Retina (tissue), 1 donor: ENCODE data around the gene SERPINB5.

Source experiments
- DNase-seq: peaks from one replicate; pipeline ENCODE4 v3.0.0-alpha.2; 2016

Gene SERPINB5

DNA sequence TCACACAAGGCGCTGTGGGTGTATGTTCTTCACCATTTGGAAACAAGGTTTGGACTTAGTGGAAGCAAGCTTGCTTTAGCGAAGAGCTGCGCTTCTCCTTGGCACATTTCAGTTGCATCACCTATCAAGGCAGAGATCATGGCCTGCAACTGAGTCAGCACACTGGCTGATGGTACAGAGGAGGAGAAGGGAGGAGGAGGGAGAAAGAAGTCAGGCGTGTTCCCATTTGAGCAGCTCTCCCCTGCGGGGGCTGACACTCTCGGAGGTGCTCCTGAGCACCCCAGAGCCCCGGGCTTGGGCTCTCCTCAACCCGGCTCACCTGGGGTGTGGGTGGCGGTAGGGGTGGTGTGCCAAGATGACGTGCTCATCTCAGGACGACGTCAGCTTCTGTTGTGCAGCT, 6.0 kb upstream of the SERPINB5 start:
- no peak for DNase-seq

DNA sequence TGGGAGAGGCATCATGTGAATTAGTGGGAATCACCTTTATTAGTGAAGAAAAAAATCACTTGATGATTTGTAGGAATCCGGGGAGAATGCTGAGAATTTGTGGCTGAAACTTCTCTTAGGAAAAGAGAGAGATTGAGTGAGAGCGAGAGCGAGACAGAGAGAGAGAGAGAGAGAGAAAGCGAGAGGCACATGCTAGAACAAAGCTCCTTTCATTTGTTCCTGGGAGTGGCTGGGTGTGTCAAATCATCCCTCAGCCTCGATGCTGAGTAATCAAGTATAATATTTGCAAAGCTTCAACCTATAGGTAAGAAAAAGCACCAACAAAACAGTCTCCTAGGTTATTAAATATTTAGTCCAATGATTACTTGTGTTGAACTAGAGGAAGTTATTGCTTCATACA, 4.4 kb upstream of the SERPINB5 start:
- DNase-seq: no peak

DNA sequence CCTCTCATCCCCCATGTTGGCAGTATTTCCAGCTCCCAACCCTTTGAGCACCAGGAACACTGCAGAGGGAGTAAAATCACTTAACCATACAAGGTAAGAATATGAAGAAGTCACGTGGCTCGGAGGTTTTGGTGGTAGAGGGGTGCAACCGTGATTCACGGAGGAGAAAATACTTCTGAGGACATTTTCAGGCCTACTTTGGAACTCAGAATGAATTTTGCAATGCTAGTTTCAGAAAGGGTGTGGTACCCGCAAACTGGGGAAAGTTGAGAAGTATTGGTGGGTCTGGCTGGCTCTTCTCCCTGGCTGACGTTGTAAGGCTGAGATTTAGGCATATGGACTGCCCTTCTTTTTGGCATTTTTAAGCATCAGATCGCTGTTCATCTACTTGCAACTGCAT, 442 bp downstream of the SERPINB5 start:
- no peak for DNase-seq

DNA sequence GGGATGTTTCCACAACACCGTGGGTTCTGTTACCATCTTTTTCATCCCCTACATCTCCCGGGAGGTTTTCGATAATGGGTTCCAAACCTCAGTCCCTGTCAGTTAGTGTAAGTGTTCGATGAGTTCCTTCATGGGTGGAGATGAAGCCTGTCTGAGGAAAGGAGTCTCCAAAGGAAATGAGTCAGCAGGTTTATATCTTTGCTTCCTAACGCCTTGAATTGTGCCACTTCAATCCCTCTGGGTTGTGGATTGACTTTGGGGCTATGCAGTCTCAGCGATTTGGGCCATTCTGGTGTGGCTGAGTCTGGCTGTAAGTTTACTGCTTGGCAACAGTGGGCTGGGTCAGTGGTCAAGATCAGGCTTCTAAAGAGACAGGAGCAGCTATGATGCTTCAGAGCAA, 1.2 kb downstream of the SERPINB5 start:
- DNase-seq: peak; percentile 21

DNA sequence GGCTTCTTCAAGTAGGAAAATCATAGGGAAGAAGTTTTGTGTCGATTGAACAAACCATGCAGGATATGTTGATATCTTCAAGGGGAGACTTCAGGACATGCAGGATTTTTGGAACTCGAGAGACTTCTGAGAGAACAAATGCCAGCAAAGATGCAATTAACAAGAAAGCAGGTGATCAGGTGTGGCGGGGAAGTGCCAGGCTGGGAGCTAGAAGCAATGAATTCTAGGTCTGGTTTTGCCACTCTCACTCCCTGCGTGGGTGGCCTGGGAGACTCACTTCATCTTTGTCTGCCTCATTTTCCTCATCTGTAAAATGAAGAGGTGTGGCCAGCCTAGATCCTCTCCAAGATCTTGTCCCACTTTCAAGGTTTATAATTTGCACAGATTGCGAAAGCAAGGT, 3.1 kb downstream of the SERPINB5 start:
- DNase-seq: no peak

DNA sequence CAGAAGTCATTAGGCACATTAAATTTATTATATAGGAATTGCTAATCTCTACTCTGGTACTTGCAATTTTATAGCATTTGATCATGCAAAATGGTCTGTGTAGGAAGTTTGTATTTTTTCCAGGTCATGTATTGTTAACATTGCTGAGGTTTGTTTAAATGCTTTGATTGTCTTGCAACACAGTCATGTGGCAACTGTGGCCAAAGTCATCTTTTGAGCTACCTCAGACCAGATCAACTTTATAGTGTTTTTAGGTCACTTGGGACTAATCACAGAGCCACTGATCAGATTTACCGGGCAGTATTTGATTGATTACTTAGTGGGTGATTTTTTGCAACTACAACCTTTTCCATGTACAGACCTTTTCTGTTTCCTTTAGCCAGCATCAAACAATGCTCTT, 3.7 kb downstream of the SERPINB5 start:
- DNase-seq: no peak

DNA sequence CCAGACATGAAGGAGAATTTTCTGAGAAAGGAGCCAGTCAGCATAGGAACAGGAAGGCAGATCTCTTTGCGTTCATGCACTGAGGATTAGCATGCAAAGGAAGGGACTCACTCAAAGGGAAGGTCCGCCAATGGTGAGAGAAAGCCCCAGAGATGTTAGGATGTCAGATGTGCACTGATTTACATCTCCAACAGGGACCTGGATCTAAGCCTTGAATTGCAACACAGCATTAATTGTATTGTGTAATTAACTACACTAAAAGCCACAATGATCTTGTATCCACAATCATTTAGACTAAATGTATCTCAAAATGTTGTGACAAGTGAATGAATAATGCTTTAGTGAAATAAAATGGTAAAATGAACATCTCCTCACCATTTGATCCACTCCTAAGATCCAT, 4.2 kb downstream of the SERPINB5 start:
- no peak for DNase-seq

DNA sequence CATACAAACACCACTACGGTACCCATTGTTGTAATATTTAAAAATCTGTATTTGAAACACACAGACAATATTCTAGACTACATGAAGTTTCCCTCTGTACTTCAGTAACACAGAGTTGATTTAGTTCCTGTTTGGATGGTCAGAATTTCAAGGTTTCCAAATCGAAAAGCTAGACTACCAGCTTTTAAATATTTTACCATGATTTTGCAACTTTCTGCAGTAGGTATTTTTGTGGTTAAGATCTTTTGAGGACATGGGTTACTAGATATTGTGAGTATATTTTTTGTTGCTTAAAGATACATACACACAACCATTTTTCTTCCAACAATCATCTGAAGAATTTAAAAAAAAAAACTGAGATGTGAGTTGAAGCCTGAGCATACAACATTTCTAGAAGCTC, 10.9 kb downstream of the SERPINB5 start:
- DNase-seq: no peak

DNA sequence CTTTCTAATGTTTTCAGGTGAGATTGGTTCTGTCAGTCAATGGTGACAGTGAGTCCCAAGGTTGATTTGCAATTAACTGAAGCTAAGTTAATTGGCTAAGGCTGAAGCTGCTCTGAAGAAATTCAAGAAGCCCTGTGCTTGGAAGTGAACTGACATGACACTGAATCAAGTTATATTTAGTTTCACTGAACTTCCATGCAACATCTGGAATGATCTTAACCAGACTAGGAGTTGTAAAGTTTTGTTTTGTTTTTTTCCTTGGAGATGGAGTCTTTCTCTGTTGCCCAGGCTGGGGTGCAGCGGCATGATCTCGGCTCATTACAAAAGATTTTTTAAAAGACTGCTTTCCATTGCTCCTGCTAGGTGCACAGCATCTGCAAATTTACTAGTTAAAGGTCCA, 11.4 kb downstream of the SERPINB5 start:
- no peak for DNase-seq

DNA sequence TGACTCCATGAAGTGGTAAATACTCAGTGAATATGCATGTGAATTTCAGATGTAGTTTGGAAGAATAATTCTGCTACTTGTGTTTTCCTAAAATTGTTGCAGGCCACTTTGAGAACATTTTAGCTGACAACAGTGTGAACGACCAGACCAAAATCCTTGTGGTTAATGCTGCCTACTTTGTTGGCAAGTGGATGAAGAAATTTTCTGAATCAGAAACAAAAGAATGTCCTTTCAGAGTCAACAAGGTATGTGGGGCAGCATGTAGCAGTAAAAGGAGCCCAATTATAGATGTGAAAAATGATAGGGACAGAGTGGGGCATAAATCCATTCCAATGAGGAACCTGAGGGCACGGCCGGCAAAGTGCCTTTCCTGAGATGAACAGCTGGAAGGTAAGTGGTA, 16.1 kb downstream of the SERPINB5 start:
- DNase-seq: no peak

DNA sequence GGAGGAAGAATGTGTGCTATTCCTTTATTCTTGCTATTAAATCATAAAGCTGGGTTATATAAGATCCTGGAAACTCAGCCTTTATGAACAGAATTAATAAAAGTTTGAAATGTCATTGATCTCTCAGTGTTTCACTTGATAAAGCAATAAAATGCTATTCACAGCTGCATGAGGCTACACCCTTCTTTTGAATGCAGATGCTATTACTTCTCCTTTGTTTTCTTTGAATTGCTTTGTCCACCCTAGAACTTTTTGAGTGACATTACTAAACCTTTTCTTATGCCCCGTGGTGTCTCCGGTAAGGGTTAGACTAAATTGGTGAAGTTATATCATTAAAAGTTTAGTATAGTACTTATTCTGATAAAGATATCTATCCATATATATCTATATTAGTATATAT, 18.9 kb downstream of the SERPINB5 start:
- DNase-seq: no peak

DNA sequence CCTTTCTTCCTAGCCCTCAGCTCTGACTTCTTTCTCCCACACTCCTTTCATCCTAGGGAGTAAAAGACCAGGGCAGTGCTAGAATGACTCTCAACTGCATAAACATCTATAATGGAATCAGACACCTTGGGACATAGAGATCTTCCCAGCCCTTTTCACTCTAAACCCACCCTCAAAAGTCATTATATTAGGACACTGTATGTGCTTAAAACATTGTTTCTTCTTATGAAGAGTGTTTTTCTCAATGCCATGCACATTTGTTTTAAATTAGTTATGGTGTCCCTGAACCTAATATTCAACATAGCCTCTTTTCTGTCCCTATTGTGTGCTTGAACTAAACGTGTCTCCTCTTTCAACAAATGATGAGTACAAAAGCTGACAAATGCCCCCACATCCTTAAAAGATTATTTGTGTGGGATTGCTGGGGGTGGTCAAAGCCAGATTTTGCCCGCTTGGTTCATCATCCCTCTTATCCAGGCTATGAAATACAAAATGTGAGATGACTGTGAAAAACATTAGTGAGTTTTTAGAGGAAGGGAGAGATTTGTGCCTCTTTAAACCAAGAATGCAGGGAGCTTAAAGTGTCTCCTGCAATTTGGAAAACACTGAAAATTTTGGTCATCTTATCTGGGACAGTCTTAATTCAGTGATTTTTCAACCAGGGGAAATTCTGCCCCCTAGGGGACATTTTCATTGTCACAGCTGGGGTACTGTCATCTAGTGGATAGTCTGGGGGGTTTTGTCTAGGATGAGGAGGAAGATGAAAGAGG, 29.0 kb downstream of the SERPINB5 start:
- DNase-seq: no peak

DNA sequence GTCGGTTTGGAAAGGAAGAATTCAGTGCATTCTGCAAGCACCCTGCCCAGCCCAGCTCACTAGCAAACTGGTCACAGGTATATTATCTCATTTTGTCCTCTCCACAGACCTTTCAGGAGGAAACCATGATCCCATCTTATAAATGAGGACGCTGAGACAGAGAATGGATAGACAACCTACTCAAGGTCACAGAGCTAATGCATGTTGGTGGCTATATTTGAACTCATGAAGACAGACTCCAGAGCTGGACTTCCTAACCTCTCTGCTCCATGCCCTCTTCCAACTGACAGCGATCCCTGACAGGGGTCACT, 29.5 kb downstream of the SERPINB5 start:
- DNase-seq: no peak

DNA sequence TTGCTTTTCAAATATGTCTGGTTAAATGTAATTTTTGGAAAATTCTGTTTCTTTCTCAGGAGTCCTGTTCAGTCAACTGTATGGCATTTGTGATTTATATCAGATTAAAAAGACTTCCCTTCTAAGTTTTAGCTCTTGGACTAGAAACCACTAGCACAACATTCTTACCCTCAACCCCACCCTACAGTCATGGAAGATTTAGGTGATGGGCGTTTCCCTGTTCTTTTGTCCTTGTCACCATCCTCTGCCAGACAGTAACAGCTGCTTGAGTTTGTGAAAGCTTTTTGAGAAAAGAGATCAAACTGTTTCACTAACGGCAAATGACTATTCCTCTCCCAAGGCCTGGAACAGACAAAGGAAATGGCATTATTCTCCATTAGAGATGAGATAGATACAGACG, 31.8 kb downstream of the SERPINB5 start:
- peak; percentile 19 for DNase-seq

DNA sequence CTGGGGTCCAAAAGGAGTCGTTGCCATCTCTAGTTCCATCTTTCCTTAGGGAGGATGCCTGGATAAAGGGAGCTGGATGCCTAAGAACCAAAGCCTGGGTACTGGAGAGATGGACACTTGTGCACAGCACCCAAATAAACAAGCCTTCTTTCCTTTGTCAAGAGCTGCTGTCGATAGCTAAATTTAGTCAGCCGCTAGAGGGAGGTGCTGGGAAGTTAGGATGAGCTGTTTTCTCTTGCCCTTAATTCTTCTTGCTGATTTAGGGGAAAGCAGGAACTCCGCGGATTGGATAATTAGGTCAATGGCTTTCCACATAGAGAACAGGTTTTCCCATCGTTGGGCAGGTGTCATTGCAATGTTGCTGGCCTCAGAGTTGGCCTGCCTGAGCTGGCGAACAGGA, 34.5 kb downstream of the SERPINB5 start:
- DNase-seq: peak; percentile 33

DNA sequence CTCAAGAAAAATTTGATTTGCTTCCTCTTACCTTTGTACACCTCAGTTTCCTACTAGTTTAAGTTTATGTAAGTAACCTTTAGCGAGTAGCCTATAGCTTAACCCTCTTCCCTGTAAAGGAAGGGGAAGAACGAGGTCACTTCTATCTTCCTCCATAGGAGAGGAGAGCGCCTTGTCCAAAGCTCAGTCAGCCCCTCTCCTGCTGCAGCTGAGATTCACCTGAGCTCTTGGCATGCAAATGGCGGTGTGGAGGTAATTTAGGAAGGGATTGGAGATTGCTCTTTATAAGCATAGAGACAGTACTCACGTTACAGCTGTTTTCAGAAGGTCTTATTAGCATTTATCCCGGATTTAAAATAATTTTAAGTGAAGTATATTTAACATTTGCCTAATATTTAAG, 37.6 kb downstream of the SERPINB5 start:
- no peak for DNase-seq

DNA sequence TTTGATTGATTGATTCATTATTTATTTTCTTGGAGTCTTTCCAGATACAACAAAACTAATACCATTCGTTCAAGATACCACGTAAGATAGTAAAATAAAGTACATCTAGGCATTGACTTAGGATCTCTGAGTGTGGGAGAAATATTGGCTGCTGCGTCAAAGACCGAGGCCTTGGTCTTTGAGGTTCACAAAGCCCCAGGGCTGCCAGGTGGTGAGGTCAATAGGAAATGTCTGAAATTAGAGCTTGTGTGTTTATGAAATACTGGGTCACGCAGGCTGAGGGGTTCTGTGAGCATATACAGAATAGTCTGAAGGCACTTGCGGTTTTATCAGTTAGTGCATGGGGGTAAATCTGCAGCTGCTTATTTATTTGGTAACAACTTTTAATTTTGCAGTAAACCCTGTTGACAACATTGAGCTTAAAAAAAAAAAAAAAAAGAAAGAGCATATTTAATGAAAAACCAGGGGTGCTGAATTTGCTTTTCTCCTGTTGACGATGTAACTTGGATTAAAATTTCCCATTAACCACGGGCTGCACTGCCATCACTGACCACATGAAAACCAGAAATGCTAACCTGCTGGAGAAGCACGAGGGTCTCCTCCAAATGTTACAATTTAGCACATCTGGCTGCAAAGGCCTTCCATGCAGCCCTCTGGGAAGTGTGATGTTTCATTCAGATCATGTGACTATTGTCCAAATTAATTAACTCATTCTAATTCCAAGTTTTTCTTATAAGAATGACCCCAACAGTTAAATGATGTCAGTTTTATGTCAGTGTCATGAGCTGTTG, 38.3 kb downstream of the SERPINB5 start:
- DNase-seq: no peak

DNA sequence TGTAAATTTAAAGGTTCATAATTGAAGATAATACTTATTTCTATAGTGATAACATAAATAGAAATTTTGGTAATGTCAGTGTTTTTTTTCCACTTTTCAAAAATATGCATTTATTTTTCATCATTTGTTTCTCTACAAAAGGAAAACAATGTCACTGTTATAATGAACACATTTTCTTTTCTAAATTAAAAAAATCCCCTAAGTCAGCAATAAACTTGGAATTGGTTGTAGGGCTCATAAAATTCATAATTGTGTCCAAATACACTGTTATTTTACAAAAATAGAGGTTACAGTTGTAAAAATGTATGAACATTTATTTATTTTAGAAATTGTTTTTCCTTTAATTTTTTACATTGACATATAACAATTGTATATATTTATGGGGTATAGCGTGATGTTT, 39.0 kb downstream of the SERPINB5 start:
- no peak for DNase-seq

DNA sequence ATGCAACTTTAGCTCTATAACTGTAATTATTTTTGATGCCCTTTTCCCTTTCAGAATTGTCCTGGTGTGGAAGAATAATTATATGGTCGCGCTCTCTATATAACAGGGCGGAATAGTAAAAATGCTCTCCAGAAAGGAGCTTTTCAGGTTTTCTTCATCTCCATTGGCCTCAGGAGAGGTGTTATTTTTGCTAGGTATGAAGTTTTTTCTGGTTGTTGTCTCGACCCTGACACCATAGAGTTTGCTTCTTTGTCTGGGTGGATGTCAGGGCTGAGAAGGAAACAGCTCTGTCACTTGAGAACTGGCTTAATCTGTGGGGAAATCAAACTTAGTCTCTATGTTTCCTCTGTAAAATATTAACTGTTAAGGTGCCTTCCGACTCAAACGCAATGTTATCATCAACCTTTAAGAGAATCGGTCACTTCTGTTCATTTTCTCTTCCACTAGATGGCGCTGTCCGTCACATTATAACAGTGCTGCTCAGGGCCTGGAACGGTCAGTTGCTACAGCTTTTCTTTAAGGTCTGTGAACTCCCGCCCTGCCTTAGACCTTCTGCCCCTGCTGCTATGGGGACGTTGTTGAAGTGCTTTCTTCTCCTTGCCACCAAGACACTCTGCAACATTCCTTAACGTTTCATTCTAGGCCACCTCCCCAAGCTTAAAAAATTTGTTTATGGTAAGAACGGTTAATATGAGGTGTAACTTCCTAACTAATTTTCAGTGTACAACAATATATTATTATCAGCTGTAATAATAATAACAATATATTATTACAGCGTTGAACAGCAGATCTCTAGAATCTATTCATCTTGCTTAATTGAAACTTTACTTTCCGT, 41.6 kb downstream of the SERPINB5 start:
- DNase-seq: peak; percentile 68

DNA sequence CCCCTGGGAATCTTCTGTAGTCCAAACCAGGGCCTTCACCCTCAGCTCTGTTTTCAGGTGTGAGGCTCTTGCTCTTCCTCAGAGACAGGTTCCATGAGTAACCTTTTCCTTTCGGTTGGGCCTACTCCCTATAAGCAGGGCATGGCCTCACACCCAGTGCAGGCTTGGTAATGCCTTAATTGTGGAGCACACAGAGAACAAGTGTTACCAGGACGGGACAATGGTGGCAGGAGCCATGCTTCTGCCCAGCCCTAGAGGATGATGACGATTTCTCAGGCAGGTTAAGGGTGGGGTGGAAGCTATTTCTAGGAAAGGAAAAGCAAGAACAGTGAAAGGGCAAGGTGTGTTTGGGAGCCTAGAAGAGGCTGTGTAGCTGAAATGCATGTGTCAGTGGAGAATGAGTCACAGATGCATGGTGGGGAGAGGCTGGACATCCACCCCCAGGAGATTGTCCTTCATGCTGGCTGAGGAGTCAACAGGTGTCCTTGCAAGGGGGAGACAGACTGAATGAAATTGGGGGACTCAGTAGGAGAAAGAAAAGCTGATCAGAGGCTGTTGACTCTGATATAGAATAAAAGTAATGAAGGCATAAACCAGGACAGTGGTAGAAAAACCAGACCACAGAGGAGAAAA, 43.4 kb downstream of the SERPINB5 start:
- DNase-seq: no peak

DNA sequence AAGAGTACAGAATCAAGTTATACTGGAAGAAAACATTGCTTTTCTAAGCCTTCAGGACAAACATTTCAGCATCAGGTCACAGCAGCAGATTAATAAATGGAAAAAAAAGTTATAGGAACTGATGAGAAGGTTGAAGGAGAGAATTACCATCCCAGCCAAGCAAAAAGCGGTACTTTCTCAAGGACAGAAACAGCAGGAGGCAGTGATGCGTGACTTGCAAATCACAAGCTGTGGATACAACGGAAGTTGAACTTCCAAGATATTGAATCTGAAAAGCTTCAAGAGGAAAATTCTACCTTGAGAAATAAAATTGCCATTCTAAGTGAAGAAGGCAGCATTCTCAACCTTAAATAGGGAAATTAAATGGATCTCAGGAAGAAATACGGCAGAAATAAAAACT, 46.9 kb downstream of the SERPINB5 start:
- no peak for DNase-seq

DNA sequence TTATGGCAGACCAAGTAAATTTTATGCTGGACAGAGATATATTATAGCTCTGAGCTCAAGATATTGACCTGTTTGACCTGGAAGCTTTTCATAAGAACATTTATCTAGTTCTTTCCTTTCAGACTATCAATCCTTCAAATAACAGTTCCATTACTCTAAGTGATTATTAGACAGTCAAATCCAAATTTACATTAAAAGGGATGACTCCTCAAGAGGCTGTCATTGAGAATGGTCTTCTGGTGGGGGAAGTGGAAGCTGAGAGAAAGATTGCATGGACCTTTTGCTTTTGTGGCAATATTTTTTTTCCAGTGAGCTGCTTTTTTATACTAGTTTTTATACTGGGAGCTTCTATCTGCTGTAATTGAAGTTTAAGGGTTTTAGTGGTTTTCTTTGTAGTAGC, 50.5 kb downstream of the SERPINB5 start:
- no peak for DNase-seq

DNA sequence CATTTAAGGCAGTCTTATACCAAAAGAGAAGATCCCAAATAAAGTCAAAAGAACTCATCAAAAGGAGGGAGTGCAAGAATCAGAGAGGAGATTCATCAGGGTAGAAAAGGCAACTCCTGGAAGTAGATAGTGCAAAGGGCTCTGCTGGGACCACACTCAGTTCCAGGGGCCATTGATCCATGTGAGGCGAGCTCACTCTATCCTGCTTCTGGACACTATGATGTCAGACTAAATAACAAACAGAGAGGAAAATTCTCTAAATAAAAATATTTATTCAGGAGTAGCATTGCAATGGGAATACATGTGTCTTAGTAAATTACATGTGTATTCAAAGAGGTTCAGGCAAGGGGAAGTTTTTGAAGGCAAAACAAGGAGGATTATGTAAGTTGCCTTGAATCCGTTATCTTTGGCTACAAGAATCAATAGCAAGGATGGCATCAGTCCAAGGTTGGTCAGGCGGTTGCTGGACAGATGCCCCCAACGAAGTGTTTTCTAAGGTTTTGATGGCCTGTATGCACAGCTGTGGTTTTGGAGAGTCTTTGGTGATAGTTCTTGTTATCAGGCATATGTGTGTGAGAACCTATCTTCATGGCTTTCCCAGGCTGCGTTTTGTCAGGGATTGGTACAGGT, 52.2 kb downstream of the SERPINB5 start:
- DNase-seq: no peak
